ENCODE measurements around the gene AMOTL2. TPM values are rescaled to one million over a fixed set of nuclear protein-coding genes. Genes with fewer than 3 reads are reported as not detected.

Gene AMOTL2
- total RNA-seq (2022): 140 and 153 TPM in 2 replicates
- Bru-seq, nascent RNA: percentile 97 among the genes with signal in this experiment
- percentile 89 among the genes with signal in this experiment for BruChase-seq, experiment 1, labeled RNA remaining after a 6-hour chase
- BruChase-seq, experiment 2, labeled RNA remaining after a 2-hour chase: percentile 97 among the genes with signal in this experiment
- long read RNA-seq, full-length matches to known transcripts: 32 of 75 reads
- long read RNA-seq, partial matches to known transcripts: 24 of 75 reads
- long read RNA-seq, other reads (novel, unspliced or antisense): 19 of 75 reads

GRCh38 chr3:134374105-134374790 is at the start of gene AMOTL2:
AMOTL2 (minus strand) TSS chr3:134374447; CDS start chr3:134371433, 3,014 bp downstream.
- peak within 1 kb of the TSS; percentile 78 for H3K4me3 Mint-ChIP-seq (ENCODE audit: low read depth, unreplicated experiment)
- peaks cover 77% of the 10 kb centered on the region for H3K4me1 Mint-ChIP-seq (ENCODE audit: low read depth, unreplicated experiment)
- no peaks in the 10 kb centered on the region for H3K9me3 Mint-ChIP-seq (ENCODE audit: low read depth, unreplicated experiment)
- no peak for TF ChIP-seq CTCF (IDR thresholded peaks at IDR 0.05; ENCODE audit: unreplicated experiment)
- H3K27ac Mint-ChIP-seq (ENCODE audit: unreplicated experiment): peak within 1 kb of the TSS; percentile 71
- peaks cover 65% of the 10 kb centered on the region for H3K36me3 Mint-ChIP-seq (ENCODE audit: insufficient read depth, unreplicated experiment)
- no peaks in the 10 kb centered on the region for H3K27me3 Mint-ChIP-seq (ENCODE audit: unreplicated experiment)
- CTCF ChIA-PET: interaction anchor here (0.7 to 4.4 kb wide), 14 partner anchors 10 to 162 kb away, joined by 3 to 35 read pairs (median 6); partner anchors contain the start of genes ANAPC13 and CEP63
- intact Hi-C loops (cut with micrococcal nuclease; ENCODE audit: unreplicated experiment): loop anchor here (1.0 kb wide), 2 partner anchors 21 to 61 kb away; no protein-coding TSS in a partner anchor
- BruUV-seq (replicated peaks): no TSS peak
- DNase-seq: peak; percentile 99

- no peak overlapping the region for H3K27ac Mint-ChIP-seq (ENCODE audit: unreplicated experiment)
Observed at GRCh38 chr3:134423153-134423552, 48.9 kb upstream of the AMOTL2 start.

GRCh38 chr3:134419960-134420321 is 45.7 kb upstream of the AMOTL2 start:
- Mint-ChIP-seq H3K9me3 (ENCODE audit: low read depth, unreplicated experiment) (peaks cover 3% of the 10 kb centered on the region), H3K4me1 (ENCODE audit: low read depth, unreplicated experiment) (peaks cover 26% of the 10 kb centered on the region), H3K27ac (ENCODE audit: unreplicated experiment) (peak overlapping the region; percentile 16), H3K36me3 (ENCODE audit: insufficient read depth, unreplicated experiment) (peaks cover 5% of the 10 kb centered on the region), H3K27me3 (ENCODE audit: unreplicated experiment) (no peaks in the 10 kb centered on the region), H3K4me3 (ENCODE audit: low read depth, unreplicated experiment) (peak overlapping the region; percentile 3)
- DNase-seq: no peak
- no peak for TF ChIP-seq CTCF (IDR thresholded peaks at IDR 0.05; ENCODE audit: unreplicated experiment)
- BruUV-seq (replicated peaks): no TSS peak
- CTCF ChIA-PET: interaction anchor here (0.5 to 1.3 kb wide), 3 partner anchors 9 to 55 kb away, joined by 4 to 5 read pairs (median 4); no protein-coding TSS in a partner anchor
- intact Hi-C loops (cut with micrococcal nuclease; ENCODE audit: unreplicated experiment): no loop called here

More at GRCh38 chr3:134423153-134423552, 48.9 kb upstream of the AMOTL2 start:
- TF ChIP-seq CTCF (IDR thresholded peaks at IDR 0.05; ENCODE audit: unreplicated experiment): no peak
- Mint-ChIP-seq H3K36me3 (ENCODE audit: insufficient read depth, unreplicated experiment) (peaks cover 10% of the 10 kb centered on the region), H3K27me3 (ENCODE audit: unreplicated experiment) (no peaks in the 10 kb centered on the region), H3K9me3 (ENCODE audit: low read depth, unreplicated experiment) (peaks cover 3% of the 10 kb centered on the region), H3K4me1 (ENCODE audit: low read depth, unreplicated experiment) (peaks cover 40% of the 10 kb centered on the region), H3K4me3 (ENCODE audit: low read depth, unreplicated experiment) (no peak overlapping the region)
- peak; percentile 19 for DNase-seq
- CTCF ChIA-PET: no interaction called here
- intact Hi-C loops (cut with micrococcal nuclease; ENCODE audit: unreplicated experiment): no loop called here
- BruUV-seq (replicated peaks): no TSS peak

- CTCF ChIA-PET: interaction anchor here (0.5 to 0.7 kb wide), 3 partner anchors 10 to 41 kb away, joined by 4 to 9 read pairs (median 5); no protein-coding TSS in a partner anchor
- H3K9me3 Mint-ChIP-seq (ENCODE audit: low read depth, unreplicated experiment): peaks cover 3% of the 10 kb centered on the region
- DNase-seq: peak; percentile 69
- intact Hi-C loops (cut with micrococcal nuclease; ENCODE audit: unreplicated experiment): no loop called here
- H3K4me3 Mint-ChIP-seq (ENCODE audit: low read depth, unreplicated experiment): peak overlapping the region; percentile 3
- H3K27me3 Mint-ChIP-seq (ENCODE audit: unreplicated experiment): no peaks in the 10 kb centered on the region
- peak overlapping the region; percentile 16 for H3K27ac Mint-ChIP-seq (ENCODE audit: unreplicated experiment)
- no peak for TF ChIP-seq CTCF (IDR thresholded peaks at IDR 0.05; ENCODE audit: unreplicated experiment)
- BruUV-seq (replicated peaks): no TSS peak
- H3K4me1 Mint-ChIP-seq (ENCODE audit: low read depth, unreplicated experiment): peaks cover 26% of the 10 kb centered on the region
- peaks cover 5% of the 10 kb centered on the region for H3K36me3 Mint-ChIP-seq (ENCODE audit: insufficient read depth, unreplicated experiment)
Observed at GRCh38 chr3:134419214-134419959, 45.1 kb upstream of the AMOTL2 start.

All from Calu3 (cell line).